ENCODE data around the gene PCBD1.

GRCh38 chr10:70898687-70899086, 10.3 kb upstream of the PCBD1 start:
- TF ChIP-seq TAF1 (IDR thresholded peaks at IDR 0.05; ENCODE audit: low read depth) = no peak
- TF ChIP-seq EGR1 (IDR thresholded peaks at IDR 0.05) = no peak
- TF ChIP-seq NFIC (IDR thresholded peaks at IDR 0.05) = no peak
- TF ChIP-seq EP300 (IDR thresholded peaks at IDR 0.05; ENCODE audit: borderline replicate concordance) = no peak
- no peak for TF ChIP-seq RAD21 (IDR thresholded peaks at IDR 0.05; ENCODE audit: low read depth)
- no peak for TF ChIP-seq MAX (IDR thresholded peaks at IDR 0.05)
- no peak for TF ChIP-seq CREB1 (IDR thresholded peaks at IDR 0.05; ENCODE audit: low read depth)
- no peak for TF ChIP-seq FOXM1 (IDR thresholded peaks at IDR 0.05; ENCODE audit: borderline replicate concordance, low read depth)
- no peak for TF ChIP-seq YY1 (IDR thresholded peaks at IDR 0.05; ENCODE audit: low read depth)
- TF ChIP-seq TCF12 (IDR thresholded peaks at IDR 0.05; ENCODE audit: low read depth) = no peak
- no peak for TF ChIP-seq REST (IDR thresholded peaks at IDR 0.05; ENCODE audit: low read depth)
